NCI-H510A (cell line): ENCODE measurements around the gene LTA4H.

Experiments
- DNase-seq: peaks from one replicate; lab custom pipeline; 2025; lab: John Stamatoyannopoulos, UW

Gene LTA4H

GRCh38 chr12:95959107-95959506 is 76.3 kb downstream of the LTA4H start:
- DNase-seq: no peak

GRCh38 chr12:95956557-95957145 is 78.7 kb downstream of the LTA4H start:
- no peak for DNase-seq

- no peak for DNase-seq
These were observed 79.7 kb downstream of the LTA4H start for GRCh38 chr12:95955549-95956159.

- DNase-seq: no peak
These were observed 82.4 kb downstream of the LTA4H start for GRCh38 chr12:95953000-95953399.

GRCh38 chr12:95951515-95951914 is 83.9 kb downstream of the LTA4H start:
- DNase-seq: no peak
